Measurements from ENCODE around the gene TBX2. TPM values are rescaled to one million over a fixed set of nuclear protein-coding genes. Genes with fewer than 3 reads are reported as not detected.

The TBX2 gene
- total and polyA plus RNA-seq, 2 of the 13 experiments (the other 11 are each of a cell fraction or from before 2014, with no cell fraction given): 2.8 to 15.3 TPM

GRCh38 chr17:61366715-61367413 is 32.8 kb upstream of the TBX2 start (continued):
- 0 out of 2 replicates have a peak, but pooled peaks have one; percentile 14 for TF ChIP-seq TP53 (CRISPR knock-in tag; conservative IDR thresholded peaks at IDR 0.05)
- peak; percentile 78; the same call in 1 of the 2 replicates for TF ChIP-seq ZFX (CRISPR knock-in tag; IDR thresholded peaks at IDR 0.05; ENCODE audit: low read depth)
- no peak for TF ChIP-seq PTBP1 (IDR thresholded peaks at IDR 0.05; ENCODE audit: low read depth, low read length, poor library complexity, severe bottlenecking)
- TF ChIP-seq KAT7 (CRISPR knock-in tag; IDR thresholded peaks at IDR 0.05; ENCODE audit: borderline replicate concordance): no peak
- TF ChIP-seq CENPX (CRISPR knock-in tag; IDR thresholded peaks at IDR 0.05): no peak
- TF ChIP-seq ZNF558 (CRISPR knock-in tag; IDR thresholded peaks at IDR 0.05; ENCODE audit: borderline replicate concordance): no peak; the same call in 1 of the 2 replicates
- peak; percentile 87; the same call in 1 of the 2 replicates for TF ChIP-seq RFXAP (CRISPR knock-in tag; IDR thresholded peaks at IDR 0.05; ENCODE audit: borderline replicate concordance)
- TF ChIP-seq JUND (CRISPR knock-in tag; IDR thresholded peaks at IDR 0.05): 0 out of 2 replicates have a peak, but pooled peaks have one; percentile 33
- TF ChIP-seq ZNF12 (CRISPR knock-in tag; IDR thresholded peaks at IDR 0.05): peak; percentile 75; the same call in 1 of the 2 replicates
- no peak for TF ChIP-seq TBP (CRISPR knock-in tag; IDR thresholded peaks at IDR 0.05)
- TF ChIP-seq IRF2 (CRISPR knock-in tag; IDR thresholded peaks at IDR 0.05): no peak; the same call in 1 of the 2 replicates
- 0 out of 2 replicates have a peak, but pooled peaks have one; percentile 47 for TF ChIP-seq KDM6A (CRISPR knock-in tag; IDR thresholded peaks at IDR 0.05; ENCODE audit: low read depth)
- no peak; the same call in 1 of the 2 replicates for TF ChIP-seq HES4 (CRISPR knock-in tag; IDR thresholded peaks at IDR 0.05; ENCODE audit: borderline replicate concordance)
- peak; percentile 66 for TF ChIP-seq SIX4 (CRISPR knock-in tag; IDR thresholded peaks at IDR 0.05)
- no peak for TF ChIP-seq ZNF691 (CRISPR knock-in tag; IDR thresholded peaks at IDR 0.05; ENCODE audit: borderline replicate concordance, low read depth)
- no peak for TF ChIP-seq ZFP41 (CRISPR knock-in tag; IDR thresholded peaks at IDR 0.05; ENCODE audit: borderline replicate concordance)
- no peak for TF ChIP-seq KLF6 (CRISPR knock-in tag; IDR thresholded peaks at IDR 0.05)
- TF ChIP-seq GLI4 (CRISPR knock-in tag; IDR thresholded peaks at IDR 0.05; ENCODE audit: borderline replicate concordance): no peak; the same call in 1 of the 2 replicates
- 0 out of 2 replicates have a peak, but pooled peaks have one; percentile 41 for TF ChIP-seq ZNF446 (CRISPR knock-in tag; IDR thresholded peaks at IDR 0.05)
- TF ChIP-seq ZBTB2 (CRISPR knock-in tag; IDR thresholded peaks at IDR 0.05; ENCODE audit: low read depth): no peak
- TF ChIP-seq ZBTB10 (CRISPR knock-in tag; IDR thresholded peaks at IDR 0.05; ENCODE audit: borderline replicate concordance): peak; percentile 39; the same call in 1 of the 2 replicates
